ENCODE data around the gene RGL3. TPM values are rescaled to one million over a fixed set of nuclear protein-coding genes. Genes with fewer than 3 reads are reported as not detected.
A peak's percentile ranks its signal among the peaks of the same experiment; 100 is the strongest.
"Not testable (repeated sequence)": the region's sequence is repeated elsewhere in the genome, so short reads cannot be mapped to it uniquely, and the experiment has no call there.

RGL3 gene
- total RNA-seq, 2 experiments from 2014 or later = not detected

GRCh38 chr19:11390933-11391680 lies 28.0 kb downstream of the RGL3 start:
- no peaks in the 10 kb centered on the region for H3K9me3 Mint-ChIP-seq (ENCODE audit: low read depth)
- intact Hi-C loops (cut with DNase I, micrococcal nuclease) = no loop called here
- ATAC-seq (no peak), DNase-seq (no peak)
- ChIA-PET CTCF (interaction anchor here (0.5 to 2.2 kb wide), 4 partner anchors 10 to 52 kb away, joined by 4 to 9 read pairs (median 4); partner anchors contain the start of gene SWSAP1), POLR2A (interaction anchor here (0.6 kb wide), 1 partner anchor 677 kb away, joined by 5 read pairs; no protein-coding TSS in a partner anchor)
- H3K27ac Mint-ChIP-seq = no peak overlapping the region
- H3K36me3 Mint-ChIP-seq (ENCODE audit: low read depth) = no peaks in the 10 kb centered on the region
- no peak overlapping the region for H3K4me3 Mint-ChIP-seq
- H3K27me3 Mint-ChIP-seq = peaks cover 3% of the 10 kb centered on the region
- peaks cover 4% of the 10 kb centered on the region for H3K4me1 Mint-ChIP-seq

- intact Hi-C loops (cut with DNase I, micrococcal nuclease) = no loop called here
- Mint-ChIP-seq H3K36me3 (ENCODE audit: low read depth) (no peaks in the 10 kb centered on the region), H3K27ac (no peak overlapping the region), H3K27me3 (peaks cover 3% of the 10 kb centered on the region), H3K4me1 (peaks cover 4% of the 10 kb centered on the region), H3K4me3 (no peak overlapping the region), H3K9me3 (ENCODE audit: low read depth) (no peaks in the 10 kb centered on the region)
- DNase-seq (no peak), ATAC-seq (no peak)
- ChIA-PET CTCF (interaction anchor here (0.5 to 2.2 kb wide), 3 partner anchors 9 to 53 kb away, joined by 4 to 9 read pairs (median 4); partner anchors contain the start of gene SWSAP1), POLR2A (no interaction called here)
Measured at GRCh38 chr19:11390359-11390758, 28.8 kb downstream of the RGL3 start.

- Mint-ChIP-seq H3K36me3 (ENCODE audit: low read depth) (no peaks in the 10 kb centered on the region), H3K27me3 (peaks cover 10% of the 10 kb centered on the region), H3K4me1 (peaks cover 11% of the 10 kb centered on the region), H3K4me3 (no peak overlapping the region), H3K9me3 (ENCODE audit: low read depth) (no peaks in the 10 kb centered on the region), H3K27ac (no peak overlapping the region)
- CTCF ChIA-PET = interaction anchor here (0.6 to 0.7 kb wide), 2 partner anchors 15 to 355 kb away, joined by 3 read pairs; no protein-coding TSS in a partner anchor
- POLR2A ChIA-PET = no interaction called here
- peak; percentile 13 for ATAC-seq
- intact Hi-C loops (cut with DNase I, micrococcal nuclease) = no loop called here
- no peak for DNase-seq
Measured at GRCh38 chr19:11387162-11388034, 31.7 kb downstream of the RGL3 start.

- CTCF ChIA-PET = no interaction called here
- ATAC-seq (no peak), DNase-seq (no peak)
- POLR2A ChIA-PET = no interaction called here
- Mint-ChIP-seq H3K4me1 (peaks cover 26% of the 10 kb centered on the region), H3K9me3 (ENCODE audit: low read depth) (no peaks in the 10 kb centered on the region), H3K36me3 (ENCODE audit: low read depth) (peaks cover 2% of the 10 kb centered on the region), H3K27ac (no peak overlapping the region), H3K27me3 (peaks cover 14% of the 10 kb centered on the region), H3K4me3 (no peak overlapping the region)
- intact Hi-C loops (cut with DNase I, micrococcal nuclease) = loop anchor here (5.0 kb wide), 2 partner anchors 38 to 253 kb away; no protein-coding TSS in a partner anchor
Measured at GRCh38 chr19:11384778-11385129, 34.4 kb downstream of the RGL3 start.

- POLR2A ChIA-PET = interaction anchor here (0.7 kb wide), 1 partner anchor 1769 kb away, joined by 3 read pairs; no protein-coding TSS in a partner anchor
- Mint-ChIP-seq H3K9me3 (ENCODE audit: low read depth) (no peaks in the 10 kb centered on the region), H3K4me3 (peak overlapping the region; percentile 75), H3K36me3 (ENCODE audit: low read depth) (peaks cover 2% of the 10 kb centered on the region), H3K27me3 (peaks cover 14% of the 10 kb centered on the region), H3K27ac (no peak overlapping the region), H3K4me1 (peaks cover 31% of the 10 kb centered on the region)
- intact Hi-C loops (cut with DNase I, micrococcal nuclease) = loop anchor here (5.0 kb wide), 2 partner anchors 39 to 254 kb away; no protein-coding TSS in a partner anchor
- CTCF ChIA-PET = interaction anchor here (0.6 to 4.5 kb wide), 15 partner anchors 9 to 186 kb away, joined by 3 to 24 read pairs (median 4); partner anchors contain the start of genes CCDC159, ELOF1, SWSAP1 and TMEM205
- DNase-seq (no peak), ATAC-seq (no peak)
Measured at GRCh38 chr19:11383706-11384048, 35.4 kb downstream of the RGL3 start.

GRCh38 chr19:11382898-11383705 lies 36.0 kb downstream of the RGL3 start:
- Mint-ChIP-seq H3K9me3 (ENCODE audit: low read depth) (no peaks in the 10 kb centered on the region), H3K4me3 (peak overlapping the region; percentile 75), H3K27me3 (peaks cover 14% of the 10 kb centered on the region), H3K4me1 (peaks cover 35% of the 10 kb centered on the region), H3K36me3 (ENCODE audit: low read depth) (peaks cover 2% of the 10 kb centered on the region), H3K27ac (no peak overlapping the region)
- intact Hi-C loops (cut with DNase I, micrococcal nuclease) = loop anchor here (5.0 kb wide), 2 partner anchors 39 to 254 kb away; no protein-coding TSS in a partner anchor
- CTCF ChIA-PET = interaction anchor here (0.6 to 4.5 kb wide), 15 partner anchors 8 to 429 kb away, joined by 3 to 24 read pairs (median 4); partner anchors contain the start of genes CCDC159, ELOF1, SWSAP1 and TMEM205
- DNase-seq (peak; percentile 73), ATAC-seq (no peak)
- POLR2A ChIA-PET = interaction anchor here (0.6 to 0.7 kb wide), 2 partner anchors 53 to 1768 kb away, joined by 3 to 5 read pairs; no protein-coding TSS in a partner anchor

- intact Hi-C loops (cut with DNase I, micrococcal nuclease) = loop anchor here (1.0 to 5.0 kb wide), 13 partner anchors 25 to 510 kb away; partner anchors contain the start of genes ODAD3 (in 2 of the 2), PRKCSH (in 2 of the 2), CARM1 (in 1 of the 2) and CCDC159 (in 1 of the 2)
- Mint-ChIP-seq H3K36me3 (ENCODE audit: low read depth) (peaks cover 9% of the 10 kb centered on the region), H3K9me3 (ENCODE audit: low read depth) (no peaks in the 10 kb centered on the region), H3K4me3 (peak overlapping the region; percentile 75), H3K4me1 (peaks cover 46% of the 10 kb centered on the region), H3K27ac (peak overlapping the region; percentile 93), H3K27me3 (peaks cover 14% of the 10 kb centered on the region)
- DNase-seq = peak; percentile 97
- ATAC-seq = peak; percentile 86
- ChIA-PET CTCF (interaction anchor here (0.5 to 4.5 kb wide), 29 partner anchors 10 to 1291 kb away, joined by 3 to 24 read pairs (median 3); partner anchors contain the start of genes CCDC159, ODAD3, PRKCSH and RAB3D), POLR2A (interaction anchor here (0.6 to 1.3 kb wide), 7 partner anchors 25 to 776 kb away, joined by 3 to 6 read pairs (median 4); partner anchors contain the start of genes CCDC159, ODAD3, PRKCSH and TMED1)
Measured at GRCh38 chr19:11380653-11381537, 38.2 kb downstream of the RGL3 start.

GRCh38 chr19:11379857-11380350 lies 39.2 kb downstream of the RGL3 start:
- intact Hi-C loops (cut with DNase I, micrococcal nuclease) = loop anchor here (2.0 to 10.0 kb wide), 5 partner anchors 42 to 1125 kb away; partner anchors contain the start of genes MRPL4 (in 1 of the 2) and SPC24 (in 1 of the 2)
- DNase-seq (no peak), ATAC-seq (no peak)
- H3K9me3 Mint-ChIP-seq (ENCODE audit: low read depth) = no peaks in the 10 kb centered on the region
- H3K27ac Mint-ChIP-seq = peak overlapping the region; percentile 93
- ChIA-PET POLR2A (no interaction called here), CTCF (interaction anchor here (0.6 to 4.5 kb wide), 5 partner anchors 39 to 79 kb away, joined by 3 to 24 read pairs (median 4); partner anchors contain the start of gene RGL3)
- peaks cover 50% of the 10 kb centered on the region for H3K4me1 Mint-ChIP-seq
- peaks cover 14% of the 10 kb centered on the region for H3K27me3 Mint-ChIP-seq
- peak overlapping the region; percentile 75 for H3K4me3 Mint-ChIP-seq
- peaks cover 13% of the 10 kb centered on the region for H3K36me3 Mint-ChIP-seq (ENCODE audit: low read depth)

GRCh38 chr19:11379269-11379845 lies 39.8 kb downstream of the RGL3 start:
- H3K27ac Mint-ChIP-seq; H3K27me3 Mint-ChIP-seq; POLR2A ChIA-PET; H3K9me3 Mint-ChIP-seq (ENCODE audit: low read depth); DNase-seq; ATAC-seq: not testable (repeated sequence)
- H3K4me1 Mint-ChIP-seq = peaks cover 50% of the 10 kb centered on the region
- intact Hi-C loops (cut with DNase I, micrococcal nuclease) = loop anchor here in 1 of 2 experiments (10.0 kb wide), 1 partner anchor 1125 kb away; the partner anchor contains the start of gene MRPL4
- H3K4me3 Mint-ChIP-seq = peak overlapping the region; percentile 75
- peaks cover 13% of the 10 kb centered on the region for H3K36me3 Mint-ChIP-seq (ENCODE audit: low read depth)
- CTCF ChIA-PET = interaction anchor here (0.6 to 4.5 kb wide), 5 partner anchors 41 to 106 kb away, joined by 3 to 24 read pairs (median 3); no protein-coding TSS in a partner anchor

Measured in activated CD4-positive, alpha-beta T cell treated with anti-CD3 and anti-CD28 coated beads for 36 hours (primary cell).